ENCODE results near the gene CAST. TPM values are rescaled to one million over a fixed set of nuclear protein-coding genes. Genes with fewer than 3 reads are reported as not detected.

Gene CAST
- polyA plus RNA-seq, 3 donors, result 129 to 165 (median 134) TPM

GRCh38 chr5:96664669-96665068 lies 2.5 kb downstream of the CAST start:
- DNase-seq, result no peak

- no peak for DNase-seq
Measured at GRCh38 chr5:96668725-96669124, 6.5 kb downstream of the CAST start.

GRCh38 chr5:96669909-96670308 lies 7.7 kb downstream of the CAST start:
- DNase-seq, result no peak

GRCh38 chr5:96671441-96671840 lies 9.3 kb downstream of the CAST start:
- no peak for DNase-seq

GRCh38 chr5:96673127-96673526 lies 11.0 kb downstream of the CAST start:
- DNase-seq, result no peak

GRCh38 chr5:96675882-96676281 lies 13.7 kb downstream of the CAST start:
- no peak for DNase-seq

- no peak for DNase-seq
Measured at GRCh38 chr5:96677496-96677895, 15.3 kb downstream of the CAST start.

GRCh38 chr5:96679293-96679692 lies 17.1 kb downstream of the CAST start:
- DNase-seq, result no peak

GRCh38 chr5:96680759-96681470 lies 18.7 kb downstream of the CAST start:
- no peak for DNase-seq

- no peak for DNase-seq
Measured at GRCh38 chr5:96683392-96683791, 21.2 kb downstream of the CAST start.

- no peak for DNase-seq
Measured at GRCh38 chr5:96683810-96684209, 21.6 kb downstream of the CAST start.

- DNase-seq, result no peak
Measured at GRCh38 chr5:96687080-96687479, 24.9 kb downstream of the CAST start.

- DNase-seq, result no peak
Measured at GRCh38 chr5:96687812-96688453, 25.8 kb downstream of the CAST start.

- no peak for DNase-seq
Measured at GRCh38 chr5:96690861-96691260, 28.7 kb downstream of the CAST start.

- no peak for DNase-seq
Measured at GRCh38 chr5:96691503-96692303, 29.5 kb downstream of the CAST start.

GRCh38 chr5:96692441-96692840 lies 30.3 kb downstream of the CAST start:
- DNase-seq, result no peak

- no peak for DNase-seq
Measured at GRCh38 chr5:96699186-96699820, 37.1 kb downstream of the CAST start.

- peak; percentile 92 for DNase-seq
Measured at GRCh38 chr5:96702503-96703383, 40.6 kb downstream of the CAST start.

GRCh38 chr5:96703384-96703920 lies 41.3 kb downstream of the CAST start:
- DNase-seq, result peak; percentile 17

GRCh38 chr5:96703995-96704394 lies 41.8 kb downstream of the CAST start:
- DNase-seq, result peak; percentile 9

Data from renal pelvis (tissue), 4 donors.